Cardiac muscle cell (in vitro differentiated cells and primary cell): Measurements from ENCODE around the gene ACE. TPM values are rescaled to one million over a fixed set of nuclear protein-coding genes. Genes with fewer than 3 reads are reported as not detected.

Experiments
- DNase-seq, 2 donors: peaks; one replicate each; pipeline versions ENCODE4 v3.0.0 to v3.0.0-alpha.2; 2010 to 2017; ENCODE audit warnings: low read depth in 1 of 2, low spot score in 1 of 2
- H3K27ac ChIP-seq: fragments of 200-600 bp; sonication (generic); 2 replicates; pipeline ENCODE4 v1.5.1; 2016
- H3K27me3 ChIP-seq: fragments of 200-600 bp; sonication (generic); 2 replicates; pipeline ENCODE4 v1.6.0; 2016; ENCODE audit warnings: control low read depth
- H3K36me3 ChIP-seq: fragments of 200-600 bp; sonication (generic); 2 replicates; pipeline ENCODE4 v1.5.1; 2016; ENCODE audit warnings: control low read depth
- H3K4me1 ChIP-seq: fragments of 200-600 bp; sonication (generic); 2 replicates; pipeline ENCODE4 v1.8.1; 2017; ENCODE audit warnings: low read depth, mild to moderate bottlenecking, mixed run types
- H3K4me3 ChIP-seq: fragments of 200-600 bp; sonication (generic); 2 replicates; pipeline ENCODE4 v1.5.1; 2016; ENCODE audit warnings: mild to moderate bottlenecking
- H3K9me3 ChIP-seq: fragments of 200-600 bp; sonication (generic); 2 replicates; pipeline ENCODE4 v1.5.1; 2017; ENCODE audit warnings: low read depth, mild to moderate bottlenecking, control low read depth
- CTCF ChIP-seq: IDR thresholded peaks from 2 replicates; pipeline ENCODE4 v1.5.1; 2012; ENCODE audit warnings: low read depth, mild to moderate bottlenecking, low read length
- polyA plus RNA-seq: library from polyadenylated mRNA; unstranded; fragments of >200 nt; fragmentation: Nextera tagmentation; extraction: Ambion mirVana; gene quantifications from 2 replicates; pipeline ENCODE4 v1.2.1, GENCODE V29; 2016
- total RNA-seq: library from RNA; depleted of rRNA; stranded (reverse); fragments of >200 nt; gene quantifications from 2 replicates; pipeline ENCODE4 v1.2.3, GENCODE V29; 2016

Gene ACE
- total and polyA plus RNA-seq, 2 experiments from 2014 or later: 1.8 to 3.2 TPM

- DNase-seq: no peak
- no peak overlapping the region for H3K4me3 ChIP-seq
- no peak overlapping the region for H3K27ac ChIP-seq
- H3K27me3 ChIP-seq: peaks cover 6% of the 10 kb centered on the region
- H3K36me3 ChIP-seq: no peaks in the 10 kb centered on the region
- no peaks in the 10 kb centered on the region for H3K9me3 ChIP-seq
- peaks cover 12% of the 10 kb centered on the region for H3K4me1 ChIP-seq
- no peak for TF ChIP-seq CTCF
These were observed 35.2 kb upstream of the ACE start for GRCh38 chr17:63441654-63442053.

- no peaks in the 10 kb centered on the region for H3K36me3 ChIP-seq
- H3K9me3 ChIP-seq: no peaks in the 10 kb centered on the region
- peaks cover 6% of the 10 kb centered on the region for H3K27me3 ChIP-seq
- TF ChIP-seq CTCF: no peak
- no peak overlapping the region for H3K27ac ChIP-seq
- H3K4me3 ChIP-seq: no peak overlapping the region
- no peak for DNase-seq
- H3K4me1 ChIP-seq: peaks cover 15% of the 10 kb centered on the region
These were observed 34.8 kb upstream of the ACE start for GRCh38 chr17:63442074-63442473.

GRCh38 chr17:63442549-63443035 is 34.3 kb upstream of the ACE start:
- DNase-seq: peak in 1 of 2 donors; percentile 48

GRCh38 chr17:63443053-63443452 is 33.8 kb upstream of the ACE start:
- Histone ChIP-seq H3K36me3 (no peaks in the 10 kb centered on the region), H3K4me1 (peaks cover 15% of the 10 kb centered on the region), H3K27me3 (peaks cover 6% of the 10 kb centered on the region), H3K9me3 (no peaks in the 10 kb centered on the region), H3K27ac (no peak overlapping the region), H3K4me3 (no peak overlapping the region)
- no peak for TF ChIP-seq CTCF
- DNase-seq: no peak

More at GRCh38 chr17:63442549-63443035, 34.3 kb upstream of the ACE start:
- H3K4me1 ChIP-seq: peaks cover 15% of the 10 kb centered on the region
- no peaks in the 10 kb centered on the region for H3K36me3 ChIP-seq
- no peaks in the 10 kb centered on the region for H3K9me3 ChIP-seq
- H3K27me3 ChIP-seq: peaks cover 6% of the 10 kb centered on the region
- no peak overlapping the region for H3K27ac ChIP-seq
- no peak overlapping the region for H3K4me3 ChIP-seq
- peak; percentile 22 for TF ChIP-seq CTCF

- peaks cover 6% of the 10 kb centered on the region for H3K27me3 ChIP-seq
- TF ChIP-seq CTCF: no peak
These were observed 32.4 kb upstream of the ACE start for GRCh38 chr17:63444457-63444856.

GRCh38 chr17:63445065-63445464 is 31.8 kb upstream of the ACE start:
- Histone ChIP-seq H3K9me3 (no peaks in the 10 kb centered on the region), H3K36me3 (no peaks in the 10 kb centered on the region), H3K4me3 (no peak overlapping the region), H3K27me3 (peaks cover 6% of the 10 kb centered on the region), H3K27ac (no peak overlapping the region), H3K4me1 (peaks cover 15% of the 10 kb centered on the region)
- no peak for DNase-seq
- no peak for TF ChIP-seq CTCF

More at GRCh38 chr17:63444457-63444856, 32.4 kb upstream of the ACE start:
- no peaks in the 10 kb centered on the region for H3K9me3 ChIP-seq
- peaks cover 15% of the 10 kb centered on the region for H3K4me1 ChIP-seq
- no peak for DNase-seq
- H3K36me3 ChIP-seq: no peaks in the 10 kb centered on the region
- no peak overlapping the region for H3K27ac ChIP-seq
- no peak overlapping the region for H3K4me3 ChIP-seq
